GM18870 (cell line): Measurements from ENCODE around the gene KRTAP3-3.
"Not testable (repeated sequence)": the region's sequence is repeated elsewhere in the genome, so short reads cannot be mapped to it uniquely, and the experiment has no call there.

Source experiments
- ATAC-seq: cut with Tn5 transposase; IDR thresholded peaks from one replicate; pipeline ENCODE4 v1.9.1; 2021; ENCODE audit warnings: moderate library complexity; ENCODE audit not compliant: unreplicated experiment

Gene KRTAP3-3

GRCh38 chr17:41008811-41009210 is 14.8 kb upstream of the KRTAP3-3 start, which contains the start of gene KRTAP3-1:
Gene KRTAP3-1 (minus strand): TSS chr17:41009128. CDS start chr17:41009074, 54 bp downstream.
- ATAC-seq, result no peak

DNA sequence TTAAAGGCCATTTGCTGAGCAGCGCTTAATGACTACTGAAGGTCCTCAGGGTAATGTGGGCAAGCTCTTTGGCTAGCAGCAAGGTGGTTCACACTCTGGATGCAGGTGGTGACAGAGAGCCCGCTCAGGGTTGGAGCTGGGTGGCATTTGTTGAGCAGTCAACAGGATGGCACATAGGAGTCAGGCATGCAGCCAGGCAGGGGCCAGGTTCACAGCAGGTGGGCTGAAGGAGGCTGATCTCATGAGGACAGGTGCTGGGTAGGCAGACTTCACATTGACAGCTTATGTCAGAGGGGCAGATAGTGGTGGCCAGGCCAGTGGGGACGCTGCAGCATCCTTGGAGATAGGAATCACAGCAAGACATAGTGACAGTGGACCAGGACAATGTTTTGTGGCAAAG is 10.4 kb upstream of the KRTAP3-3 start:
- ATAC-seq, result no peak

GRCh38 chr17:41003926-41004325 is 10.0 kb upstream of the KRTAP3-3 start:
- ATAC-seq, result no peak

- no peak for ATAC-seq
Measured at GRCh38 chr17:41002814-41003213, 8.8 kb upstream of the KRTAP3-3 start.

GRCh38 chr17:41001795-41002194 is 7.8 kb upstream of the KRTAP3-3 start:
- no peak for ATAC-seq

- ATAC-seq, result not testable (repeated sequence)
Measured at GRCh38 chr17:40999563-40999962, 5.6 kb upstream of the KRTAP3-3 start, which contains the start of gene KRTAP3-2. Gene KRTAP3-2 (minus strand): TSS chr17:40999906. CDS start chr17:40999853, 53 bp downstream.

DNA sequence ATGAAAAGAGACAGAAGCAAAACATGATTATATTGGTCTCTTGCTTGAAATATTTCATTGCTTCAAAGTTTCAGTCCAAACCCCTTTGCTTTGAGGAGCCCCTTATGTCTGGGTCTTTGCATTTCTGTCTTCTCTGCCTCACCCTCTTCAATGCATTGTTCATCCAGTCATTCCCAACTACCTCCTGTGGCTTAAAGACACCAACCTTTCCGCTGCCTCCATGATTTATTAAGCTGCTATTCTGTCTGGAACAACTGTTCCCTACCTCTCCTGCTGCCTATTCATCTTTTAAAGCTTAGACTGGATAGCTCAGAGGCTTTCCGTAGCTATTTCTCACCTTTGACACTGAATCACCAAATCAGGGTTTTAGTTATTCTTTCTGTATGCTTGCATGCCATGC is 3.4 kb upstream of the KRTAP3-3 start:
- no peak for ATAC-seq

DNA sequence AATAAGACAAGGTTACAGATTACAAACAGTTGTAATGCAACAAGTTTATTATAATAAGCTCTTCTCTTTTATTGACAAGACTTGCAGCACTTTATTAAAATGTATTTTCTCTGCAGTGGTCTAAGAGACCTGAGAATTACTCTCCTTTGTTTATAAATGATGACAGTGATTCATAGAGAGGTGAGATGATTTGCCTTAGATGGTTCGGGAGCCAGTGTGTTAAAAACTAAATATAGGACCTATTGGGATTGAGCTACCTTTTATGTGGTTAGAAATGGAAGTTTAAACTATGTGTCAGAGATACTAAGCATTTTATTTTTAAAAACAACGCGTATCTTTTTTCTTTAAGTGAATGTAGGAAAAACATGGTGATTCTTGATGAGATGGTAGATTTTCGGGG is 2.9 kb upstream of the KRTAP3-3 start:
- no peak for ATAC-seq

GRCh38 chr17:40995116-40995515 is 1.2 kb upstream of the KRTAP3-3 start:
- no peak for ATAC-seq

DNA sequence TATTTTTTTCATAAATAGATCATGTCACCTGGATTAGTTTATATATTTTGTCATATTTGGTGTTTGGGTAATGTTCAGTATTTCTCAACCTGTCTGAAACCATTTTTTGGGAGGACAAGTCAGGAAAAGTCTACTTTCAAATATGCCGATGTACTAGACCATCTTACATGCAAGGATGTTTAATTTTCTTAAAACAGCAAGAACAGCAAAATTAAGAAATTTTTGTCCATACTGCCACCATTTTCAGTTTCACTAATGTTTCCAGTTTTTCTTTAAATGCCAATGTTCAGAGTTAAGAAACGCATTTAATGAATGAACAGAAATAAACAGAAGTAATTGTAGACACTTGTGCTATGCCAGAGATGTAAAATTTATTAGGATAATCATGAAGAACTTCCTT is 880 bp downstream of the KRTAP3-3 start:
- no peak for ATAC-seq

- ATAC-seq, result no peak
Measured at GRCh38 chr17:40992666-40993065, 1.3 kb downstream of the KRTAP3-3 start.

GRCh38 chr17:40986920-40987319 is 7.0 kb downstream of the KRTAP3-3 start:
- no peak for ATAC-seq

- ATAC-seq, result no peak
Measured at GRCh38 chr17:40984226-40984625, 9.7 kb downstream of the KRTAP3-3 start, which contains the start of gene KRT40. Gene KRT40 (minus strand): TSS chr17:40984326. CDS start chr17:40984273, 53 bp downstream.

- no peak for ATAC-seq
Measured at GRCh38 chr17:40981115-40981514, 12.8 kb downstream of the KRTAP3-3 start.

- ATAC-seq, result no peak
Measured at GRCh38 chr17:40980596-40980995, 13.4 kb downstream of the KRTAP3-3 start.

- ATAC-seq, result no peak
Measured at GRCh38 chr17:40980117-40980516, 13.8 kb downstream of the KRTAP3-3 start.

- ATAC-seq, result no peak
Measured at GRCh38 chr17:40978575-40979151, 15.3 kb downstream of the KRTAP3-3 start.

DNA sequence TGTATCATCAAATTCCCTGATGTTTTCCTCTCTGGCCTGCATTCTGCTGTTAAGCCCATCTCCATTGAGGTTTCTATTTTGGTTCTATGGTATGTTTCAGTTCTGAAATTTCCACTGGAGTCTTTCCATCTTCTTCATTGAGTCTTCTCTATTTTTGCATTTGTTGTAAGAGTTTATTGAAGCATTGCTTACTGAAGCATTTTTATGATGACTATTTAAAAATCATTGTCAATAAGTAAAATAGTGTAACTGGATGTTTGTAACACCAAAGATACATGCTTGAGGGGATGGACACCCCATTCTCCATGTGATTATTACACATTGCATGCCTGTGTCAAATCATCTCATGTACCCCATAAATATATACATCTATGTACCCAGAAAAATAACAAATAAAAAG is 18.4 kb downstream of the KRTAP3-3 start:
- ATAC-seq, result no peak

DNA sequence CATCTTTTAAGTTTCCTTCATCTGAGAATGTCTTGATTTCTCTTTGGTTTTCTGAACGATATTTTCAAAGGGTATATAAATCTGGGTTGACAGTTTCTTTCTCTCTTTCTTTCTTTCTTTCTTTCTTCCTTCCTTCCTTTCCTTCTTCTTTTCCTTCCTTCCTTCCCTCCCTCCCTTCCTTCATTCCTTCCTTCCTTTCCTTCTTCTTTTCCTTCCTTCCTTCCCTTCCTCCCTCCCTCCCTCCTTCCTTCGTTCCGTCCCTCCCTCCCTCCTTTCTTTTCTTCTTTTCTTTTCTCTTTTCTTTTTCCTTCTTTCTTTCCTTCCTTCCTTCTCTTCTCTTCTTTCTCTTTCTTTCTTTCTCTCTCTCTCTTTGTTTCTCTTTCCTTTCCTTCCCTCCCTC is 19.6 kb downstream of the KRTAP3-3 start:
- ATAC-seq, result no peak

GRCh38 chr17:40967582-40967981 is 26.4 kb downstream of the KRTAP3-3 start:
- no peak for ATAC-seq

GRCh38 chr17:40966848-40967247 is 27.1 kb downstream of the KRTAP3-3 start, which contains the start of gene KRT39:
Gene KRT39 (minus strand): TSS chr17:40966948. CDS start chr17:40966856, 92 bp downstream.
- no peak for ATAC-seq

- no peak for ATAC-seq
Measured at GRCh38 chr17:40963838-40964237, 30.1 kb downstream of the KRTAP3-3 start.

DNA sequence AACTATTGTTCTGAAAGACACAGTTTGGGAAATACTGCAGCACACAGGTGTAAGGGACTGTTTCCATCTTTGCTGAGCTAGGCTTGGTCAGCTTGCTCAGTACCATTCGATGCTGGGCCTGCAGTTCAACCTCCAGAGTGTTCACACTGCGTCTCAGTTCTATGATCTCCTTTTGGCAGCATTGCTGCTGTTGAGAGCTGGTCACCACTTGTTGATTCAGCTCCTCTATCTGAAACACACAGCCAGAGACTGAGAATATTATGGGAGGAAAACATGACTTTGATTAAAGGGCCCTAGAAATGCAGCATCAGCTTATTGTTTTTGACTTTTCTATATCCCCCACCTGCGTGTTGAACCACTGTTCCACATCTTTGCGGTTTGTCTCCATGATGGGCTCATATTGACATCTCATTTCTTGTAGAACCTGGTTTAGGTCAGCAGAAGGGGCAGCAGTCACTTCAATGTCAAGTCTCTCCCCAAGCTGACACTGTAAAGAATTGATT is 31.9 kb downstream of the KRTAP3-3 start:
- ATAC-seq, result no peak
